ENCODE measurements around the gene TENM4.

The TENM4 gene

GRCh38 chr11:78651923-78652842 lies 788.6 kb downstream of the TENM4 start:
- H2BK12ac ChIP-seq (ENCODE audit: low read length), result no peak overlapping the region
- no peaks in the 10 kb centered on the region for H3K27me3 ChIP-seq (ENCODE audit: control insufficient read depth in 3 of 3, insufficient read depth in 3 of 3, low read depth in 1 of 3, low read length in 3 of 3)
- WGBS, 2 donors (ENCODE audit: extremely low coverage in 2 of 2, insufficient read length in 2 of 2, insufficient replicate concordance in 1 of 2), result no CpG with 5 or more reads among the region's 11 CpGs
- H3K9me3 ChIP-seq (replicated peaks in 1 of 2; ENCODE audit: control insufficient read depth in 2 of 2, insufficient read depth in 1 of 2, low read depth in 1 of 2, low read length in 2 of 2), result no peaks in the 10 kb centered on the region
- H3K18ac ChIP-seq (ENCODE audit: low read length), result no peak overlapping the region
- H2BK120ac ChIP-seq (ENCODE audit: low read depth, low read length), result no peak overlapping the region
- H3K14ac ChIP-seq (ENCODE audit: low read length), result peak overlapping the region; percentile 14
- no peak overlapping the region for H3K4me2 ChIP-seq (ENCODE audit: insufficient read depth, low read length, poor library complexity, severe bottlenecking)
- no peak overlapping the region for H4K8ac ChIP-seq (ENCODE audit: low read depth, low read length)
- DNase-seq (ENCODE audit: low spot score), result no peak
- H3K9ac ChIP-seq (ENCODE audit: low read depth, low read length, poor library complexity), result no peak overlapping the region
- H2BK15ac ChIP-seq (ENCODE audit: low read length), result no peak overlapping the region
- H2AFZ ChIP-seq (ENCODE audit: low read length), result no peak overlapping the region
- H3K23ac ChIP-seq (ENCODE audit: low read depth, low read length, poor library complexity), result no peak overlapping the region
- peaks cover 2% of the 10 kb centered on the region for H3K79me1 ChIP-seq (ENCODE audit: low read depth, low read length)
- H3K4me3 ChIP-seq (ENCODE audit: low read length in 2 of 2), result no peak overlapping the region
- no peak overlapping the region for H2BK5ac ChIP-seq (ENCODE audit: low read length)
- H2AK5ac ChIP-seq (ENCODE audit: low read depth, low read length), result no peak overlapping the region
- H3K4ac ChIP-seq (ENCODE audit: low read length), result no peak overlapping the region
- peaks cover 3 to 6% of the 10 kb centered on the region in 2 donors for H3K4me1 ChIP-seq (ENCODE audit: control insufficient read depth in 2 of 2, insufficient read depth in 1 of 2, low read depth in 1 of 2, low read length in 2 of 2)
- H3K27ac ChIP-seq (replicated peaks; ENCODE audit: low read length), result no peak overlapping the region
- H4K91ac ChIP-seq (ENCODE audit: low read depth, low read length, poor library complexity), result no peak overlapping the region
- no peaks in the 10 kb centered on the region for H3K36me3 ChIP-seq (replicated peaks in 1 of 2; ENCODE audit: control insufficient read depth in 2 of 2, insufficient read depth in 2 of 2, low read length in 2 of 2)

GRCh38 chr11:78651136-78651775 lies 789.6 kb downstream of the TENM4 start:
- Histone ChIP-seq H3K36me3 (replicated peaks in 1 of 2; ENCODE audit: control insufficient read depth in 2 of 2, insufficient read depth in 2 of 2, low read length in 2 of 2) (no peaks in the 10 kb centered on the region), H3K9ac (ENCODE audit: low read depth, low read length, poor library complexity) (no peak overlapping the region), H3K23ac (ENCODE audit: low read depth, low read length, poor library complexity) (no peak overlapping the region), H2AK5ac (ENCODE audit: low read depth, low read length) (no peak overlapping the region), H4K91ac (ENCODE audit: low read depth, low read length, poor library complexity) (no peak overlapping the region), H3K4me2 (ENCODE audit: insufficient read depth, low read length, poor library complexity, severe bottlenecking) (no peak overlapping the region), H3K4me1 (ENCODE audit: control insufficient read depth in 2 of 2, insufficient read depth in 1 of 2, low read depth in 1 of 2, low read length in 2 of 2) (peaks cover 3 to 4% of the 10 kb centered on the region in 2 donors), H3K18ac (ENCODE audit: low read length) (peak overlapping the region; percentile 74), H3K27me3 (ENCODE audit: control insufficient read depth in 3 of 3, insufficient read depth in 3 of 3, low read depth in 1 of 3, low read length in 3 of 3) (no peaks in the 10 kb centered on the region), H3K4ac (ENCODE audit: low read length) (no peak overlapping the region), H3K27ac (replicated peaks; ENCODE audit: low read length) (no peak overlapping the region), H4K8ac (ENCODE audit: low read depth, low read length) (no peak overlapping the region), H3K4me3 (ENCODE audit: low read length in 2 of 2) (no peak overlapping the region), H2BK15ac (ENCODE audit: low read length) (no peak overlapping the region), H3K9me3 (replicated peaks in 1 of 2; ENCODE audit: control insufficient read depth in 2 of 2, insufficient read depth in 1 of 2, low read depth in 1 of 2, low read length in 2 of 2) (no peaks in the 10 kb centered on the region), H3K79me1 (ENCODE audit: low read depth, low read length) (peaks cover 2% of the 10 kb centered on the region), H2BK12ac (ENCODE audit: low read length) (no peak overlapping the region), H2BK120ac (ENCODE audit: low read depth, low read length) (no peak overlapping the region), H2BK5ac (ENCODE audit: low read length) (no peak overlapping the region), H2AFZ (ENCODE audit: low read length) (no peak overlapping the region), H3K14ac (ENCODE audit: low read length) (no peak overlapping the region)
- no peak for DNase-seq (ENCODE audit: low spot score)
- no CpG with 5 or more reads among the region's 13 CpGs for WGBS, 2 donors (ENCODE audit: extremely low coverage in 2 of 2, insufficient read length in 2 of 2, insufficient replicate concordance in 1 of 2)

GRCh38 chr11:78649361-78650215 lies 791.2 kb downstream of the TENM4 start:
- Histone ChIP-seq H2BK120ac (ENCODE audit: low read depth, low read length) (no peak overlapping the region), H3K79me1 (ENCODE audit: low read depth, low read length) (peaks cover 2% of the 10 kb centered on the region), H3K4me1 (ENCODE audit: control insufficient read depth in 2 of 2, insufficient read depth in 1 of 2, low read depth in 1 of 2, low read length in 2 of 2) (peaks cover 3 to 4% of the 10 kb centered on the region in 2 donors), H3K9ac (ENCODE audit: low read depth, low read length, poor library complexity) (no peak overlapping the region), H4K8ac (ENCODE audit: low read depth, low read length) (no peak overlapping the region), H3K4ac (ENCODE audit: low read length) (no peak overlapping the region), H3K27me3 (ENCODE audit: control insufficient read depth in 3 of 3, insufficient read depth in 3 of 3, low read depth in 1 of 3, low read length in 3 of 3) (no peaks in the 10 kb centered on the region), H3K36me3 (replicated peaks in 1 of 2; ENCODE audit: control insufficient read depth in 2 of 2, insufficient read depth in 2 of 2, low read length in 2 of 2) (no peaks in the 10 kb centered on the region), H2AK5ac (ENCODE audit: low read depth, low read length) (peak overlapping the region; percentile 4), H4K91ac (ENCODE audit: low read depth, low read length, poor library complexity) (no peak overlapping the region), H2AFZ (ENCODE audit: low read length) (no peak overlapping the region), H2BK12ac (ENCODE audit: low read length) (no peak overlapping the region), H2BK15ac (ENCODE audit: low read length) (no peak overlapping the region), H3K4me3 (ENCODE audit: low read length in 2 of 2) (no peak overlapping the region), H3K27ac (replicated peaks; ENCODE audit: low read length) (no peak overlapping the region), H3K23ac (ENCODE audit: low read depth, low read length, poor library complexity) (no peak overlapping the region), H2BK5ac (ENCODE audit: low read length) (no peak overlapping the region), H3K18ac (ENCODE audit: low read length) (no peak overlapping the region), H3K4me2 (ENCODE audit: insufficient read depth, low read length, poor library complexity, severe bottlenecking) (no peak overlapping the region), H3K9me3 (replicated peaks in 1 of 2; ENCODE audit: control insufficient read depth in 2 of 2, insufficient read depth in 1 of 2, low read depth in 1 of 2, low read length in 2 of 2) (no peaks in the 10 kb centered on the region), H3K14ac (ENCODE audit: low read length) (no peak overlapping the region)
- no peak for DNase-seq (ENCODE audit: low spot score)
- WGBS, 2 donors (ENCODE audit: extremely low coverage in 2 of 2, insufficient read length in 2 of 2, insufficient replicate concordance in 1 of 2), result no CpG with 5 or more reads among the region's 10 CpGs
